ENCODE data around the gene REG4.

DNA sequence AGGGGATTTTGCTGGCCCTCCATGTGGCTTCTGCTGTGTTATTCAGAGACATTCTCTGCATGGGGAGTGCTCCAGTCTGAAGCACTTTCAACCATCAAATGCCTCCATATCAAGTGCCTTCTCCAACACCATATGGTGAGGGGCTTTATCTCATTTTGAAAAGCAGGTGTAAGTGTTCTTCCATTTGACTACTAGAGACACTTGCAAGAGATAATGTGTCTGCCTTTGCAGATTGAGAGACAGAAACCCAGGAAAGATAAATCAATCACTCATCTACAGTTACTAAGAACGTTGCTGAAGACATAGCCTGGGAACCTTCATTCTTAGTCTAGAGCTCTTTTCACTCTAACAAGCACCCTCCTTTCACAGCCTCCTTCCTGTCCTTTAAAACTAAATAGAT is 29.5 kb upstream of the REG4 start:
- TF ChIP-seq, protein P1, sequence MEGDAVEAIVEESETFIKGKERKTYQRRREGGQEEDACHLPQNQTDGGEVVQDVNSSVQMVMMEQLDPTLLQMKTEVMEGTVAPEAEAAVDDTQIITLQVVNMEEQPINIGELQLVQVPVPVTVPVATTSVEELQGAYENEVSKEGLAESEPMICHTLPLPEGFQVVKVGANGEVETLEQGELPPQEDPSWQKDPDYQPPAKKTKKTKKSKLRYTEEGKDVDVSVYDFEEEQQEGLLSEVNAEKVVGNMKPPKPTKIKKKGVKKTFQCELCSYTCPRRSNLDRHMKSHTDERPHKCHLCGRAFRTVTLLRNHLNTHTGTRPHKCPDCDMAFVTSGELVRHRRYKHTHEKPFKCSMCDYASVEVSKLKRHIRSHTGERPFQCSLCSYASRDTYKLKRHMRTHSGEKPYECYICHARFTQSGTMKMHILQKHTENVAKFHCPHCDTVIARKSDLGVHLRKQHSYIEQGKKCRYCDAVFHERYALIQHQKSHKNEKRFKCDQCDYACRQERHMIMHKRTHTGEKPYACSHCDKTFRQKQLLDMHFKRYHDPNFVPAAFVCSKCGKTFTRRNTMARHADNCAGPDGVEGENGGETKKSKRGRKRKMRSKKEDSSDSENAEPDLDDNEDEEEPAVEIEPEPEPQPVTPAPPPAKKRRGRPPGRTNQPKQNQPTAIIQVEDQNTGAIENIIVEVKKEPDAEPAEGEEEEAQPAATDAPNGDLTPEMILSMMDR (IDR thresholded peaks at IDR 0.05), result no peak
- TF ChIP-seq POLR2AphosphoS5 (IDR thresholded peaks at IDR 0.05; ENCODE audit: low read depth, low read length), result no peak

Measured in Panc1 (cell line).